ENCODE results near the gene WTIP.

The WTIP gene

GRCh38 chr19:34479396-34479795, 2.2 kb upstream of the WTIP start:
- DNase-seq: no peak

GRCh38 chr19:34480491-34480890, 1.1 kb upstream of the WTIP start:
- DNase-seq: no peak

- no peak for DNase-seq
These were observed 362 bp downstream of the WTIP start for GRCh38 chr19:34481861-34482379.

- no peak for DNase-seq
These were observed 1.1 kb downstream of the WTIP start for GRCh38 chr19:34482380-34483250.

DNA sequence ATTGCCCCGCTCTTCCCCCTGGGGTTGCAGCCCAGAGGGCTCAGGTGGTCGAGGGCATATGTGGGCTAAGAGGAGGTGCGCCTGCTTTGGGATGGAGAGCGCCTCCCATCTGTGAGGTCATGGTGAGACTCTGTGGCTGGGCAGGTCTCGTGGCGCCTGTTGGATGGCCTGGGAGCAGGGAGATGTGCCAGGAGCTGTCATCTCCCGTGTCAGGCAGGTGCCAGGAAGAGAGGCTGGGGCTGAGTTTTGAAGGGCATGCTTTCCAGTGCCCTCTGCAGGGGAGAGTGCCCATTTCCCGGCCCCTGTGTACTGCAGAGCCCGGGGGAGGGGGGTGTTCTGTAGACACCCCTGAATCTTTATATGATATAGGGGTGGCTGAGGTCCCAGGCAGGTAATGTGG, 2.8 kb downstream of the WTIP start:
- no peak for DNase-seq

GRCh38 chr19:34485831-34486230, 4.3 kb downstream of the WTIP start:
- no peak for DNase-seq

GRCh38 chr19:34487651-34488051, 6.1 kb downstream of the WTIP start:
- DNase-seq: no peak

- DNase-seq: no peak
These were observed 7.6 kb downstream of the WTIP start for GRCh38 chr19:34489175-34489574.

- no peak for DNase-seq
These were observed 8.7 kb downstream of the WTIP start for GRCh38 chr19:34490141-34490766.

DNA sequence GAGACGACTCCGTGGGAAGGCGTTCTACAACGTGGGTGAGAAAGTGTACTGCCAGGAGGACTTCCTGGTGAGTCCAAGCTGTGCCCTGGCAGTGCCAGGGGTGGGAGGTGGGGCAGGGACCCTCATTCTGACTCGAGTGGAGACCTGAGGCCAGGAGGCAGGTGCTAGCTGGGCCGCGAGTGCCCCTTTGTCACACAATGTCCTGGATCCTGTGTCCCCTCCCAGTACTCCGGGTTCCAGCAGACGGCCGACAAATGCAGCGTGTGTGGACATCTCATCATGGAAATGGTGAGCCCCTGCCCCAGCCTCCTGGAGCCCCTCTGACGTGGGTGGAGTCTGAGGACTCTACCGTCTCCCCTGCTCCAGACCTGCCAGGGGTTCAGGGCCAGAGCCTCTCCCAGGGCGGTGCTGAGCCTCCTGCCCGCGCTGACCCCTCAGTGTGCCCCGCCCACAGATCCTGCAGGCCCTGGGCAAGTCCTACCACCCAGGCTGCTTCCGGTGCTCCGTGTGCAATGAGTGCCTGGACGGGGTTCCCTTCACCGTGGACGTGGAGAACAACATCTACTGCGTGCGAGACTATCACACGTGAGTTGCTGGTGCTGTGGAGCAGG, 11.6 kb downstream of the WTIP start:
- DNase-seq: no peak

DNA sequence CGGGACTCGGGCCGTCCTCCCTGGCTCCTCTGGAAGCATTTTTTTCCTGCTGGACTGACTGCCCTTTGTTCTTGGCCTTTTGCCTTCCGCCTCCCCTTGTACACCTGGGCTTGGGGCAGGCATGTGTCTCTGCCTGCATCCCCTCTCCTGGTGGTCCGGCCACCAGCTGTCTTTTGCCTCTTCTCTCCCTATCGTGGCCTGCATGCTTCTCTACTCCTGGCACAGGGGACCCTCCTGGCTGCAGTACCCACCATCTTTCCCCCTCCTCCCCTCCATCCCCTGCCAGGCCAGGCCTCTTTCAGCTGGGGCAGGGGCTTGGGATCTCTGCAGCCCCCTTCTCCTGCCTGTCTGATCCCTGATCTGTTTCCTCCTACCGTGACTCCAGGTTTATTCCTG, 12.1 kb downstream of the WTIP start:
- no peak for DNase-seq

- no peak for DNase-seq
These were observed 13.0 kb downstream of the WTIP start for GRCh38 chr19:34494601-34495000.

- DNase-seq: no peak
These were observed 13.9 kb downstream of the WTIP start for GRCh38 chr19:34495416-34495815.

- no peak for DNase-seq
These were observed 15.7 kb downstream of the WTIP start for GRCh38 chr19:34497112-34497805.

- DNase-seq: no peak
These were observed 17.7 kb downstream of the WTIP start for GRCh38 chr19:34499155-34499834.

DNA sequence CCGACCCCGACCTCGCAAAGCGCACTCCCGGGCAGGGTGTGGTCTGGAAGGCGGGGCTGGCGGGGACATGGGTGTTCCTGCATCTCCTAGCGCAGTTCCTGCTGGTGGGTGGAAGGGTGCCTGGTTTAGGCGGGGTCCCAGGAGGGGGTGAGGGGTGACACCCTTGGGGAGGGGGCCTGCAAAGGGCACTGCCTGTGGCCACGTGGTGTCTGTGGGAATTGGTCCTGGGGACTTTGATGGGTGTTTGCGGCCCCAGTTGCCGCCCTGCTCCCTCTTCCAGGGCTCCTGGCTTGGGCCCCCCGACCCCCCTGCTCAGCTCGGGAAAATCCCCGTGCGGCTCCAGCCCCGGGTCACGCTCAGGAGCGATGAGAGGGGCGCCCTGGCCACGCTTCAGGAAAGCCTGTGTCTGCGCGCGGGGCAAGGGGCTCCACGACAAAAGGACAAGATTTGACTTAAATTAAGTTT, 19.1 kb downstream of the WTIP start:
- no peak for DNase-seq

DNA sequence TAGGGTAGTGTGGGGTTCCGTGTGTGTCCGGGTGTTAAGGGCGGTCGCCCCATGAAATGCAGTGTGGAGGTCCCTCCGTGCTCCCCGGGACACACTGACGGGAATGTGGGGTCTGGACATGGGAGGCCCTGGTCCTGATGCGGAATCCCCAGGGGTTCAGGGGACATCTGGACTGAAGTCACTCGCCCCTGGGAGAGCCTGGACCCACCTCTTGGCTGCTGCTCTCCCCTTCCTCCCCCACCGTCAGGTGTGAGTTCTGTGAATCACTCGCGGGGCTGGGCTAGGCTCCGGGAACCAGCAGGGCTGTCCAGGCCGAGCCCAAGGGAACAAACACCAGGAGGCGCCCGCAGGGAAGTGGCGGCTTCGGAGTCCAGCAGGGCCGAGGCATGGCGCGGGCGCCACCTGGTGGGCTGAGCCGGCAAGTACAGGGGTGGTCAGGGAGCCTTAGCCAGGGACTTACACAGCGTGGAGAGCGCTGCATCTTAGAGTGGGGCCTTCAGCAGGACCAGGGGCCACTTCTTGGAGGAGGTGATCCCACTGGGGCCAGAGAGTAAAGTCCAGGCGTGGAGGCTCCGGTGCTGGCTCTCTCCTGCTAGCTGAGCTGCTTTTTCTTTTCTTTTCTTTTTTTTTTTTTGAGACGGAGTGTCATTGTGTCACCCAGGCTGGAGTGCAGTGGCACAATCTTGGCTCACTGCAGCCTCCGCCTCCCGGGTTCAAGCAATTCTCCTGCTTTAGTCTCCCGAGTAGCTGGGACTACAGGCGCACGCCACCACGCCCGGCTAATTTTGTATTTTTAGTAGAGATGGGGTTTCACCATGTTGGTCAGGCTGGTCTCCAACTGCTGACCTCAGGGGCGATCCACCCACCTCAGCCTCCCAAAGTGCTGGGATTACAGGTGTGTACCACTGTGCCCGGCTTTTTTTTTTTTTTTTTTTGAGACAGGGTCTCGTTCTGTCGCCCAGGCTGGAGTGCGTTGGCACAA, 20.1 kb downstream of the WTIP start:
- peak; percentile 81 for DNase-seq

DNA sequence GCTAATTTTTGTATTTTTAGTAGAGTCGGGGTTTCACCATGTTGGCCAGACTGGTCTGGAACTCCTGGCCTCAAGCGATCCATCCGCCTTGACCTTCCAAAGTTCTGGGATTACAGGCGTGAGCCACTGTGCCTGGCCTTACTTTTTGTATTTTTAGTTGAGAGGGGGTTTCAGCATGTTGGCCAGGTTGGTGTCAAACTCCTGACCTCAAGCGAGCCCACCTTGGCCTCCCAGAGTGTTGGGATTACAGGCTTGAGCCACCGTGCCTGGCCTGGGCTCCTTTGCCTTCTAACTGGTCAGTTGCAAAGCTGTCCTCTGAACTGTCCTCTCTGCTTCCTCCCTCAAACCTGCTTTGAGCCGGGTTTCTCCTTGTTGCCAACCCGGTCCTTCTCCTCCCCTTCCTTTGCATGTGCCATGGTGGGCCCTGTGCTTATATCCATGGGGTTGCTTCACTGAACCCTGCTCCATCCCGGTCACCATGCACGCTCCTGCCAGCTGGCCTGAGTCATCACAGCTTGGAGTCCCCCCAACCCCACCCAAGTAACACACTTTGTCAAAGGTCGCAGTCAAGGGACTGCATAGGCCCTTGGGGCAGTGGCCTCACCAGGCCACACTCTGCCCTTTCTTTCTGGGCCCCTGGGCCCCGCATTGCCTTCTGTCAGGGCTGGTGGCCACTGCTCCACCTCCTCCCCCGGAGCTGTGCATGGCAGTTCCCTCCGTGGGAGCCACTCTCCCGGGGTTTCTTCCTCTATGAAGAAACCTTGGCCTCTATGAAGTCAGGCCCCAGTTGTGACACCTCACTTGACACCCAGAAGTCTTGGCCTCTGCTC, 21.2 kb downstream of the WTIP start:
- DNase-seq: no peak

- DNase-seq: no peak
These were observed 22.1 kb downstream of the WTIP start for GRCh38 chr19:34503531-34504272.

Measured in CD4-positive, alpha-beta T cell treated with Interleukin-15 for 1 hour (primary cell).